Measurements from ENCODE around the gene RNASE8.

Gene RNASE8

DNA sequence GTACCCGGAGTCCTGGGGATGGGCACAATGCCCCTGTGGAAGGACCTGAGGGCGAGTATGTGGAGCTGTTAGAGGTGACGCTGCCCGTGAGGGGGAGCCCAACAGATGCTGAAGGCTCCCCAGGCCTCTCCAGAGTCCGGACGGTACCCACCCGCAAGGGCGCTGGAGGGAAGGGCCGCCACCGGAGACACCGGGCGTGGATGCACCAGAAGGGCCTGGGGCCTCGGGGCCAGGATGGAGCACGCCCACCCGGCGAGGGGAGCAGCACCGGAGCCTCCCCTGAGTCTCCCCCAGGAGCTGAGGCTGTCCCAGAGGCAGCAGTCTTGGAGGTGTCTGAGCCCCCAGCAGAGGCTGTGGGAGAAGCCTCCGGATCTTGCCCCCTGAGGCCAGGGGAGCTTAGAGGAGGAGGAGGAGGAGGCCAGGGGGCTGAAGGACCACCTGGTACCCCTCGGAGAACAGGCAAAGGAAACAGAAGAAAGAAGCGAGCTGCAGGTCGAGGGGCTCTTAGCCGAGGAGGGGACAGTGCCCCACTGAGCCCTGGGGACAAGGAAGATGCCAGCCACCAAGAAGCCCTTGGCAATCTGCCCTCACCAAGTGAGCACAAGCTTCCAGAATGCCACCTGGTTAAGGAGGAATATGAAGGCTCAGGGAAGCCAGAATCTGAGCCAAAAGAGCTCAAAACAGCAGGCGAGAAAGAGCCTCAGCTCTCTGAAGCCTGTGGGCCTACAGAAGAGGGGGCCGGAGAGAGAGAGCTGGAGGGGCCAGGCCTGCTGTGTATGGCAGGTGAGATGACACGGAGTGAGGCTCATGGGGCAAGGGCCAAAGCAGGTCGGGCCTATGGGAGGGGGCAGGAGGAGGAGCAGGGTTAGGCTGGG, 17.0 kb downstream of the RNASE8 start:
- no peak for DNase-seq

DNA sequence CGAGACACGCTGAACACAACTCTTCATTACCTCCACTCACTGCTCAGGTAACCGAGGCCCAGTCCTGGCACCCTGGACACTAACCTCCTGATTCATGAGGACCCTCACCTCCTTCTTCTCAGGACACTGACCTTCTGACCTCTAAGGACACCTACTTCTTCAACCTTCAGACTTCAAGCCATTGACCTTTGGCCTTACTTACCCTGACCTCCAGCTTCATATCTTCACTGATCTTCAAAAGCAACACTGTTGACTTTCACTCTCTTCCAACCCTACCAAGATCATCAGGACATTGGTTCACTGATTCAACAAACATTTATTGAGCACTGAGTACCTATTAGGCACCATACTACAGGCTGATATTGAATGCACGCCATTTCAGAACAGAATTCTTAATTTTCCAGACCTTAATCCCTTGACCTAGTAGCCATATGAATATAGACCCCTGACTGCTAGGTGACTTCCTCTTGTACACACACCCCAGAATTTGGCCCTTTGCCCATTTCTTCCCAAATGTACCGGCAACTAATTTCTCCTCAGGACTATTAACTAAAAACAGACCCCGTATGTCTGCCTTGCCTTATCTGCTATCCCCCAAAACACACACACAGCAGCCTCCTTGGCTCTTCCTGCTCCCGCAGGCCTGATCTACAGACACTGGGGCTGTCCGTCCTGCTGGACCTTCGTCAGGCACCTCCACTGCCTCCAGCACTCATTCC, 18.3 kb downstream of the RNASE8 start:
- DNase-seq, result no peak

DNA sequence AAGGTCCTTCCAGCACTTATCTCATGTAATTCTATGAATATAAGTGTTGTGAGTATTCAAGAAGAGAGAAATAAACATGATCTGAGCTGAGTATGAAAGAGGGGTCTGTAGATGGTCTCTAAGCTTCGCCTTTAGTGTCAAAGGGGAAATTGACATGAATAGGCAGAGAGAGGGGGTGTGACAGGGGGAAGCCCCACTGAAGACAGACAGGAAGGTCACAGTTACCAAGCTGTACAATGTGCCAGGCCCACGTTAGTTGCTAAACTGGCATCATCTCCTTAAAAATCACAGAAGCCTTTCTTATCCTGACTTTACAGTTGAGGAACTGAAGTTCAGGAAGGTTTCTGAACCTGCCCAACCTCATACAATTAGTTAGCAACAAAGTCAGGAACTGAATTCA, 20.1 kb downstream of the RNASE8 start:
- DNase-seq, result no peak

DNA sequence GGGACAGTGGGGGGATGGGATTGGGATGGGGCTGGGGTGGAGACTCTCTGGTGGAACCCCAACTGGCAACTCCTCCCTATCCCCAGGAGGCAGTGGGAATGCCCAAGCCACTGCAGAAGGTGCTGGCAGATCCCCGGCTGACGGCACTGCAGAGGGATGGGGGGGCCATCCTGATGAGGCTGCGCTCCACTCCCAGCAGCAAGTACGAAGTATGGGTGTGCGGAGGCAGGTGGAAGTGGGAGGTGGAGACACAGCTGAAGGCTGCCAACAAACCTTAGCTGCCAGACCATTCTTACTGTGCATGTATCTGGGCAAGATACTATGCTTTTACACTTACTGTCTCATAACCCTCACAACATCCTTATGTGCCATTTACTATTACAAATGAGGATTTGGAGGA, 20.7 kb downstream of the RNASE8 start:
- DNase-seq, result no peak

DNA sequence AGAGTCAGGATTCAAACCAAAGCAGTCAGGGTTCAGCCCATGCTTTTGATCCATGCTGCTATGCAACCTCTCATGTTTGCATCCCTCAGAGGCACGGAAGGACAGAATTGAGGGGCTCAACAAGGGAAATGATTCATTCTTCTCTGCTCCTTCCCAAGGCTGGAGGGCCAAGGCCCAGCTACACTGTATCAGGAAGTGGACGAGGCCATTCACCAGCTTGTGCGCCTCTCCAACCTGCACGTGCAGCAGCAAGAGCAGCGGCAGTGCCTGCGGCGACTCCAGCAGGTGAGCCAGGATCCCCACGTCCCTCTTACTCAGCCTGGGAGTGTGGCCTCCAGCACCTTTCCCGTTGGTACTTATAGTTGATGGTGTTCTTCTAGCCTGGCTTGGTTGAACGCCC, 21.1 kb downstream of the RNASE8 start:
- no peak for DNase-seq

- DNase-seq, result no peak
Measured at GRCh38 chr14:21081521-21082142, 24.0 kb downstream of the RNASE8 start.

GRCh38 chr14:21083565-21084325, 26.1 kb downstream of the RNASE8 start:
- DNase-seq, result no peak

DNA sequence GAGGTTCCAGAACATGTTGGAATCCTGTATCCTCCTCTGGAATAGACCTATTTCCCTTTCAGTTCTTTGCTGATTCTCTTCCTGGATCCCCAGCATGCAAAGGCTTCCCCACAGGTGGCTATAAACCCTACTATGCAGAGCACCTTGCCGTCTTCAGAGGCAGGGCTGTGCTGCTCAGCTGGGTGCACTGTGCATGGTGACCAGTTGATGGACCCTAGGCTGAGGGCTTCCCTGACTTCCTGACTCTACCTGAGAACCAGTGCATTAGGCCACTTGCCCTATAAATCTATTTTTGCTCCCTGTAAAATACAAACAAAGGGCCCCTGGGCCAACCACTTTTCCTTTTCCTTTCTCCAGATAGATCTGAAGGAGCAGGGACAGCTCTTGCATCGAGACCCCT, 26.8 kb downstream of the RNASE8 start:
- DNase-seq, result no peak

GRCh38 chr14:21084998-21085853, 27.6 kb downstream of the RNASE8 start:
- DNase-seq, result no peak

DNA sequence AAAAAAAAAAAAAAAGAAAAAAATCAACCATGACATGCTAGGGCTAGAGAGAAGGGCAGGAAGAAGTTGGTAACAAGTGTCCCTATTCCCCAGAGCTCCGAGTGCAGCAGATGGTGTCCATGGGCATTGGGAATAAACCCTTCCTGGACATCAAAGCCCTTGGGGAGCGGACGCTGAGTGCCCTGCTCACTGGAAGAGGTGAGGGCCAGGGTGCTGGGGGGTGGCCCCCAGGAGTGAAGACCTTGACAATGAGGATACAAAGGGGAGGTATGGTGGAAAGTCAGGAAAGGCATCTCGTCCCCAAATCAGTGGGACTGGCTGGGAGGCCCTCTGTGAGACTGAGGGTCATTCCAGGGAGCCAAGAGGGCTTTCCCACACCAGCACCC, 29.3 kb downstream of the RNASE8 start:
- no peak for DNase-seq

DNA sequence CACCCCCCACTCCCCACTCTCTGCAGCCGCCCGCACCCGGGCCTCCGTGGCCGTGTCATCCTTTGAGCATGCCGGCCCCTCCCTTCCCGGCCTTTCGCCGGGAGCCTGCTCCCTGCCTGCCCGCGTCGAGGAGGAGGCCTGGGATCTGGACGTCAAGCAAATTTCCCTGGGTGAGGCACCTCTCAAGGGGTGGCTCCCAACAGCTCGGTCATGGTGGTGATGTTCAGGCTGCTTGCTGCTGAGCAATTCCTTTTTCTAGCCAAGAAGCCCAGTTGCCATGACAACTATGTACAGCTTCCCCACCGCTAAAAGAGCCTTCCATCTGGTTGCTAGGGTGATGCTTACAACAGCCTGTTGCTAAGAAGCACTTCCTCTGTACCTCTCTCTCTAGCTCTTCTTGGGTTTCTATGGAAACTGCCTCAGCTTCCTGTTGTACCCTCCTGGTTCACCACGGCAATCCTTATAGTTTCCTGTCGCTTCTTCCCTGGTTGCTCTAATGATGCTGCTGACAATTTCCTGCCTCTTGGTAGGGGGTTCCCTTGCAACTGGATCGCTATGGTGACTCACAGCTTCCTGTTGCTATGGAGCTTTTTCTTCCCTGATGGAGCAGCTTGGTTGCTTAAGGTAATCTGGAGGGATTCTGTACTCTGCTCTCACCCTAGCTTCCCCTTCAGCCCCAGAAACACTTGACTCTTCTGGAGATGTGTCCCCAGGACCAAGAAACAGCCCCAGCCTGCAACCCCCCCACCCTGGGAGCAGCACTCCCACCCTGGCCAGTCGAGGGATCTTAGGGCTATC, 29.9 kb downstream of the RNASE8 start:
- DNase-seq, result peak; percentile 61

DNA sequence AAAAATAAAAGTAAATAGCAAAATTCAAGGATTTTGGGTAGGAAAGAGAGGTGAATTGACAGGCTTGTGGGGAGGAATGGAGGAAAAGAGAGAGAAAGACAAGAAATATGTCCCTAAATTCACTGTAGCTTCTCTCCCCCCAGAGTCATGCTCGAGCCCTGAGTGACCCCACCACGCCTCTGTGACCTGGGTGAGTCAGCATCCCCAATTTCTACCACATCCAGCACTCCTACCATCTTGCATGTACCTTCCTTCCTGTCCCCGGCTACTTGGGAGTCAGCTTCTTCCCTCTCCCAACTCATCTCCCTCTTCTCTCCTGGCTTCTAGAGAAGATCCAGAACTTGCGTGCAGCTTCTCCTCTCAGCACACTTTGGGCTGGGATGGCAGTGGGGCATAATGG, 31.1 kb downstream of the RNASE8 start:
- DNase-seq, result no peak

GRCh38 chr14:21089271-21089670, 31.6 kb downstream of the RNASE8 start:
- DNase-seq, result no peak

DNA sequence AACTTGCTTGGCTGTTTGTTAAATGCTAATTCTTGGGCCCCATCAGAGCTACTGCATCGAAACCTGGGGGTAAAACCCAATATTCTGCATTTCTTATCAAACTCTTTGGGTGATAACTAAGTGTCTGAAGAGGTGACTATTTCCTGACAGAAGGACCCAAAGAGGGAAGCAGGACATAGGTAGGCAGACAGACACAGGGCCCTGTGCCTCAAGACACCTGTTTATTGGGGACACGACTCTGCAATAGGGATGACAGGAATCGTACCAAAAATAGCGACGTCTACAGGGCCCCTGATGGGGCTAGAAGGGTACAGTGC, 32.2 kb downstream of the RNASE8 start:
- DNase-seq, result no peak

GRCh38 chr14:21090194-21090939, 32.7 kb downstream of the RNASE8 start:
- peak; percentile 48 for DNase-seq

DNA sequence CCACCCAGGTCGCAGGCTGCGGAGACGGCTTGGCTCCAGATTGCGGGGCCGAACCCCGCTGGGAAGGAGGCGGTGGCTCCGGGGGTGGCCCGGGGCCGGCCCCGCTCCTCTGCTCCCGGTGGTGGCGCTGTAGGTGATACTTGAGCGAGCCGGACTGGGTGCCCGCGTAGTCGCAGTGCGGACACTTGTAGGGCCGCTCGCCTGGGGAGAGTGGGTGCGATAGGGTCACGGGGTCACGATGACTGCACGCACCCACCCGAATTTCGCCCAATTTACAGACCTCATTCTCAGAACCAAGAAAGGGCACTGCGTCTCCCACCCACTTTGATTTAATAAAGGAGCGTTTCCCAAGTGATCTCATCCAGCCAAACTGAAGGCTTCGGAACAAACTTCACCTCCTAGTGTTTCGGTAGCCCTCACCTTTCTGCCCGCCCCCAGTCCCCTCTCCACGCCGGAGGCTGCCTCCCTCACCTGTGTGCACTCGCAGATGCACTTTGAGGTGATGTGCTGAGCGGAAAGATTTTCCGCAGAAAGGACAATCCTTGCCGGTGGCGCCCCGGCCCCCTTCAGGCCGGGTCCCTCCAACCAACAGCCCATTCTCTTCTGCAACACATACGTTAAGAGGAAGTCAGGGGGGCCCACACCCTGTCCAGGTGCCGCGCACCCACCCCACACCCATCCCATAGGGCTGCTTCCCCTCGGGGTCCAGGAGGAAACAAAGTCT, 33.5 kb downstream of the RNASE8 start:
- no peak for DNase-seq

- DNase-seq, result no peak
Measured at GRCh38 chr14:21091821-21092272, 34.2 kb downstream of the RNASE8 start.

- peak; percentile 96 for DNase-seq
Measured at GRCh38 chr14:21092273-21093011, 34.8 kb downstream of the RNASE8 start.

DNA sequence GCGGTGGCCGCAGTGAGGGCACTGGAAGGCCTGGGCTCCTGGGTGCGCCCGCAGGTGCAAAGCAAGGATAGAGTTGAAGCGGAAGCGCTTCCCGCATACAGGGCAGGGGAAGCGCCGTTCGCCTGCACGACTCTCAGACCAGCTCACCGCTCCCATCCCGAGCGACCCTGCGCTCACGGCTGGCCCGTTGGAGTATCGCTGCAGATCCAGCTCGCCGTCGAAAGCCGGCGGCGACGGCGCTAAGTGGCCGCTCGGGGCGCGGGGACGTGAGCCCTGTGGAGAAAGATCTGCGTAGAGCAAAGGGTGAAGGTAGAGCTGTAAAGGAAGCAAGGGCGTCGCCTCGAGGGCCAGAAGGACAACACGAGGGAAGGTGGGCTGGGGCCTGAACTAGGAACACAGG, 35.4 kb downstream of the RNASE8 start:
- DNase-seq, result no peak

All from activated T-cell treated with anti-CD3 and anti-CD28 coated beads, Interleukin-2, amount 50 U/mL, for 1 hour (primary cell).